Lower leg skin (tissue), 4 donors: ENCODE data around the gene CDH23. TPM values are rescaled to one million over a fixed set of nuclear protein-coding genes. Genes with fewer than 3 reads are reported as not detected.

Experiments
- DNase-seq, 2 donors: peaks; one replicate each; pipeline ENCODE4 v3.0.0-alpha.2; 2019; ENCODE audit warnings: low spot score in 2 of 2
- H3K4me3 ChIP-seq: fragments of 200-600 bp; sonication (generic); 2 replicates; pipeline ENCODE4 v1.5.1; 2017; ENCODE audit warnings: mild to moderate bottlenecking, low read depth; ENCODE audit not compliant: poor library complexity, severe bottlenecking
- POLR2A ChIP-seq, 2 donors: fragments of 450-650 bp; IDR thresholded peaks; one replicate each; pipeline ENCODE4 v1.6.1; 2016 to 2017; ENCODE audit warnings: antibody characterized with exemption in 2 of 2, mild to moderate bottlenecking in 1 of 2, moderate library complexity in 1 of 2
- WGBS, 2 donors: methylation state at CpG; one replicate each; pipeline ENCODE4 v1.1.5; 2018; 5-methylcytosine and 5-hydroxymethylcytosine counted together
- intact Hi-C: fragments of 100-400 bp; cut with DNase I; formaldehyde crosslinking; loops from one replicate; pipeline ENCODE4 v1.15.0; 2023; ENCODE audit warnings: low total_unique reads
- total RNA-seq, 4 donors: library from RNA; depleted of rRNA; stranded (reverse); fragments of >200 nt; gene quantifications; one replicate each; pipeline ENCODE4 v1.1.0, GENCODE V29; 2016
- TF ChIP-seq, protein P1 (sequence below), 3 donors: fragments of 450-650 bp; IDR thresholded peaks; one replicate each; pipeline ENCODE4 v1.5.1; 2016; ENCODE audit warnings: antibody characterized with exemption in 3 of 3, mild to moderate bottlenecking in 3 of 3, moderate library complexity in 2 of 3

Gene CDH23
- total RNA-seq, 4 donors from 2014 or later = 1.7 to 9.2 (median 2.6) TPM

DNA sequence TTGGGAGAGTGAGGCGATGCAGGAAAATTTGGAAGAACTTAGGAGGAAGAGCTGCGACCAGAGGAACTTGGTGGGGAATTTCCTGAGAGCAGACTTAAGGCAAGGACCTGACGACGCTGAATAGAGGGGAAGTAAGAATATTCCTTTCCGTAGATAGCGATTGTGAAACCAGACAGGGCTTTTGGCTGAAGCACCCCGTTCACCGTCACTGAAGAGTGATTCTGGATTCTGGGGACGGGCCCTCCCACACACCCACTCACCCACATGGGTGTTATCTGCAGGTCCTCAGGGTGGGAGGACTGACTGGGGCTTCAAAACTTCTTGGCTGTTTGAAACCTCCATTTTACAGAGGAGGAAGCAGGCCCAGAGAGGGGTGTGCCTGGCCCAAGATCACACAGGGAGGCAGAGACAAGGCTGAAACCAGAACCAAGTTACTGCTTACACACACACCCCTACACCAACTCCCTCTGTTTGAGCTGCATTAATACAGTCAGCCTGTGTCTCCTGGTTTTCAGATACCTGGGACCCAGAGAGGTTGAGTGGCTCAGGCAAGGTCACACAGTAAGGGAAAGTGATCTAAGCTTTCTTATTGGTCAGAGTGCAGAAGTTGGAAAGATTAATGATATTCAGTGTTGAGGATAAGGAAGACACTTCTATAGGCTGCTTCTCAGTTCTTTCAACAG, 37.2 kb upstream of the CDH23 start:
- DNase-seq = no peak
- no peak overlapping the region for H3K4me3 ChIP-seq
- WGBS, 2 donors = 70 to 80% methylated on average over 9 of the region's 9 CpGs
- intact Hi-C loops = no loop called here
- no peak for TF ChIP-seq POLR2A (IDR thresholded peaks at IDR 0.05)
- TF ChIP-seq, protein P1, sequence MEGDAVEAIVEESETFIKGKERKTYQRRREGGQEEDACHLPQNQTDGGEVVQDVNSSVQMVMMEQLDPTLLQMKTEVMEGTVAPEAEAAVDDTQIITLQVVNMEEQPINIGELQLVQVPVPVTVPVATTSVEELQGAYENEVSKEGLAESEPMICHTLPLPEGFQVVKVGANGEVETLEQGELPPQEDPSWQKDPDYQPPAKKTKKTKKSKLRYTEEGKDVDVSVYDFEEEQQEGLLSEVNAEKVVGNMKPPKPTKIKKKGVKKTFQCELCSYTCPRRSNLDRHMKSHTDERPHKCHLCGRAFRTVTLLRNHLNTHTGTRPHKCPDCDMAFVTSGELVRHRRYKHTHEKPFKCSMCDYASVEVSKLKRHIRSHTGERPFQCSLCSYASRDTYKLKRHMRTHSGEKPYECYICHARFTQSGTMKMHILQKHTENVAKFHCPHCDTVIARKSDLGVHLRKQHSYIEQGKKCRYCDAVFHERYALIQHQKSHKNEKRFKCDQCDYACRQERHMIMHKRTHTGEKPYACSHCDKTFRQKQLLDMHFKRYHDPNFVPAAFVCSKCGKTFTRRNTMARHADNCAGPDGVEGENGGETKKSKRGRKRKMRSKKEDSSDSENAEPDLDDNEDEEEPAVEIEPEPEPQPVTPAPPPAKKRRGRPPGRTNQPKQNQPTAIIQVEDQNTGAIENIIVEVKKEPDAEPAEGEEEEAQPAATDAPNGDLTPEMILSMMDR (IDR thresholded peaks at IDR 0.05) = no peak

DNA sequence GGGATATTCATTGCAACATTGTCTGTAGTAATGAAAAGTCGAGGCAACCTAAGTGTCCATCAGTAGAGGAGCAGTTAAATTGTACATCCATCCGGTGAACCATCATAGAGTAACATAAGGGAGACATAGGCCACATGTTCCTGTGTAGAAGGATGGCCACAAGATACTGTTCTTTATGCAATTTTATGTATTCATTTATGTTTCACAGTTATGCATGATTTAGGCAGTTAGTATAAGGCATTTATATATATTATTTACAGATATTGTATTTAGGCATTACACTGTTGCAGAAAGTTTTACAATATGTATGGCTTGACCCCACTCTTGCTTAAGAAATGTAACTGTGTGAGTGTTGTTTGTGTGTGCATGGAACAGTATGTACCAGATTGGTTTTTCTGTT, 36.0 kb upstream of the CDH23 start:
- intact Hi-C loops = no loop called here

DNA sequence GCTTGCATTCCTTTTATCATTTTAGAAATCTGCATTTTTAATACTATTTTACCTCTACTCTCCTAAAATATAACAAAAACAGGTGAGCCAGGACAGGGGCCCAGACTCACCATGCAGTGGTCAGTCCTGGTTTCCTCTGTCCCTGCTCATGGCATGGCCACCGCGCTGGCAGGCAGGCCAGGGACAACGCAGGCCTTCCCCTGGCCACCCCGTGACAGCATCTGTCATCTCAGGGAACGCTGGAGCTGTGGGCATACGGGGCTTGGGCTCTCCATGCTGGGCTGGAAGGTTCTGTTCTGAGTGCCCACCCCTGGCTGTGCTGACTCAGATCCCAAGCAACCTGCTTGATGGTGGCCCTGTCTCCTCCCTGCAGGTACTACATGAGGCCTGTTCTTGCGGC, 35.1 kb upstream of the CDH23 start:
- DNase-seq = no peak
- intact Hi-C loops = no loop called here
- no peak overlapping the region for H3K4me3 ChIP-seq
- 95% methylated on average over 7 of the region's 7 CpGs for WGBS, 2 donors
- TF ChIP-seq, protein P1 (IDR thresholded peaks at IDR 0.05) = no peak
- no peak for TF ChIP-seq POLR2A (IDR thresholded peaks at IDR 0.05)

More for the DNA sequence above, 36.0 kb upstream of the CDH23 start:
- DNase-seq = no peak
- H3K4me3 ChIP-seq = no peak overlapping the region
- TF ChIP-seq, protein P1 (IDR thresholded peaks at IDR 0.05) = no peak
- TF ChIP-seq POLR2A (IDR thresholded peaks at IDR 0.05) = no peak
- 84 to 91% methylated on average over 2 of the region's 2 CpGs for WGBS, 2 donors

DNA sequence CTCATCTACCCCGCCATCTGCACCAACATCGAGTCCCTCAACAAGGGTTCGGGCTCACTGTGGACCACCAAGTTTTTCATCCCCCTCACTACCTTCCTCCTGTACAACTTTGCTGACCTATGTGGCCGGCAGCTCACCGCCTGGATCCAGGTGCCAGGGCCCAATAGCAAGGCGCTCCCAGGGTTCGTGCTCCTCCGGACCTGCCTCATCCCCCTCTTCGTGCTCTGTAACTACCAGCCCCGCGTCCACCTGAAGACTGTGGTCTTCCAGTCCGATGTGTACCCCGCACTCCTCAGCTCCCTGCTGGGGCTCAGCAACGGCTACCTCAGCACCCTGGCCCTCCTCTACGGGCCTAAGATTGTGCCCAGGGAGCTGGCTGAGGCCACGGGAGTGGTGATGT, 34.6 kb upstream of the CDH23 start:
- no peak for DNase-seq
- TF ChIP-seq, protein P1 (IDR thresholded peaks at IDR 0.05) = no peak
- no peak for TF ChIP-seq POLR2A (IDR thresholded peaks at IDR 0.05)
- intact Hi-C loops = no loop called here
- 95 to 96% methylated on average over 16 of the region's 16 CpGs for WGBS, 2 donors
- H3K4me3 ChIP-seq = no peak overlapping the region

DNA sequence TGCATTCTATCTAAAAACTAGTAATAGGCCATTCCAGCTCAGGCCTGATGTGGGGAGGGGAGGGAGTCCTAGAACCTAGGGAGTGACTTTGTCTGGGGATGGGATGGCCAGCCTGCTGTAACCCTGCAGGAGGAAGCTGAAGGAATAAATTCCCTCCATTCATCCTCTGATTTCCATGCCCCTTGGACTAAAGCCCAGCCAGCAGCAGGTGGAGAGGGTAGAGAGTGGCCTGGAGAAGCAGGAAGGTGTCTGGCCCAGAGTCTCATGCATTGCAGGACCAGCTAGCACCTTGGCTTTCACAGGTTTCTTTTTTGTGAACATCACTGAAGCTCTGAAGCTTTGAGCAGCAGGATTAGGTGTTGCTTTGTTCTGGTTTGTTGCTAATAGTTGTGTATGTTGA, 32.8 kb upstream of the CDH23 start:
- intact Hi-C loops = no loop called here
- H3K4me3 ChIP-seq = no peak overlapping the region
- DNase-seq = no peak
- TF ChIP-seq, protein P1 (IDR thresholded peaks at IDR 0.05) = no peak
- no peak for TF ChIP-seq POLR2A (IDR thresholded peaks at IDR 0.05)

DNA sequence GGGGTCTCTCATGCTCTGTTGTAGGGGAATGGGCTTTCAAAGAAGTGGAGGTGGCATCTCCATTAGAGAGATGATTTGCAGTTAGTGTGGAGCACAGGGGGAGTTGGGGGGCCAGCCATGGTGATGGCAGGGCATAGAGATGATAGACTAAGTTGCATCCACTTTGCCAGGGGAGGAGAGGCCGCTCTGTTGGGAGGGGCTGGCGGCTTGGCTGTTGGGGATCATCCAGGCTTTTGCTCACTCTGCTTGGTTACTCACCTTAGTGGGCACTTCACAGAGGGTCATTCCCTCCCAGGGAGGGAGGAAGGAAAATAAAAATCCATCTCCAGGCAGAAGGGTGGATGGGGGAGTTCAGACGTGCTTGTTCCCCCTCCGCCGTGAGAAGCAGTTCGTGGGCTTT, 31.4 kb upstream of the CDH23 start:
- WGBS, 2 donors = 88 to 98% methylated on average over 6 of the region's 6 CpGs
- no peak for TF ChIP-seq POLR2A (IDR thresholded peaks at IDR 0.05)
- TF ChIP-seq, protein P1 (IDR thresholded peaks at IDR 0.05) = no peak
- intact Hi-C loops = no loop called here
- no peak overlapping the region for H3K4me3 ChIP-seq
- DNase-seq = no peak
